Loucy (cell line): ENCODE measurements around the gene PKP1.
"Not testable (repeated sequence)": the region's sequence is repeated elsewhere in the genome, so short reads cannot be mapped to it uniquely, and the experiment has no call there.

Experiments used
- H2AFZ ChIP-seq: fragments of 200-600 bp; sonication (generic); 2 replicates; pipeline ENCODE4 v1.6.0; 2016; ENCODE audit warnings: antibody characterized with exemption, mild to moderate bottlenecking, low read length, moderate library complexity
- H3F3A ChIP-seq: fragments of 200-600 bp; 2 replicates; pipeline ENCODE4 v1.6.0; 2016; ENCODE audit warnings: antibody characterized with exemption, low read depth, mild to moderate bottlenecking
- H3K27me3 ChIP-seq: fragments of 200-600 bp; sonication (generic); 2 replicates; pipeline ENCODE4 v1.6.1; 2014; ENCODE audit warnings: low read length, mild to moderate bottlenecking; ENCODE audit not compliant: insufficient read depth, poor library complexity, severe bottlenecking
- H3K36me3 ChIP-seq: fragments of 200-600 bp; sonication (generic); 2 replicates; pipeline ENCODE4 v1.6.1; 2016; ENCODE audit warnings: low read length; ENCODE audit not compliant: insufficient read depth
- H3K4me1 ChIP-seq: fragments of 200-600 bp; sonication (generic); 2 replicates; pipeline ENCODE4 v1.5.1; 2014; ENCODE audit warnings: low read length, mild to moderate bottlenecking; ENCODE audit not compliant: insufficient read depth, poor library complexity, severe bottlenecking
- H3K4me2 ChIP-seq: fragments of 200-600 bp; sonication (generic); 2 replicates; pipeline ENCODE4 v1.6.0; 2014; ENCODE audit warnings: antibody characterized with exemption, low read length, low read depth, mild to moderate bottlenecking; ENCODE audit not compliant: poor library complexity, severe bottlenecking
- H3K4me3 ChIP-seq: fragments of 200-600 bp; sonication (generic); 2 replicates; pipeline ENCODE4 v1.5.1; 2014; ENCODE audit warnings: low read length, mild to moderate bottlenecking, mixed read lengths; ENCODE audit not compliant: poor library complexity, severe bottlenecking
- H3K79me2 ChIP-seq: fragments of 200-600 bp; sonication (generic); 2 replicates; pipeline ENCODE4 v1.6.1; 2014; ENCODE audit warnings: low read length; ENCODE audit not compliant: insufficient read depth
- H3K9ac ChIP-seq: fragments of 200-600 bp; sonication (generic); 2 replicates; pipeline ENCODE4 v1.6.0; 2014; ENCODE audit warnings: mild to moderate bottlenecking, low read depth, low read length, moderate library complexity; ENCODE audit not compliant: poor library complexity, severe bottlenecking
- H3K9me2 ChIP-seq: fragments of 200-600 bp; sonication (generic); replicated peaks from 2 replicates; pipeline ENCODE4 v1.6.1; 2016; ENCODE audit warnings: low read depth, low read length, mixed read lengths
- H3K9me3 ChIP-seq: fragments of 200-600 bp; sonication (generic); 2 replicates; pipeline ENCODE4 v1.6.1; 2014; ENCODE audit warnings: mild to moderate bottlenecking, antibody characterized with exemption, low read length, low read depth; ENCODE audit not compliant: insufficient read depth
- H4K20me1 ChIP-seq: fragments of 200-600 bp; sonication (generic); 2 replicates; pipeline ENCODE4 v1.6.0; 2014; ENCODE audit warnings: antibody characterized with exemption, low read length, mild to moderate bottlenecking; ENCODE audit not compliant: insufficient read depth, poor library complexity, severe bottlenecking
- CTCF ChIP-seq: fragments of 200-600 bp; sonication (generic); conservative IDR thresholded peaks from 2 replicates; pipeline ENCODE4 v1.5.1; 2014; ENCODE audit warnings: mild to moderate bottlenecking, antibody characterized with exemption, low read length
- EZH2phosphoT487 ChIP-seq: fragments of 200-600 bp; IDR thresholded peaks from 2 replicates; pipeline ENCODE4 v1.6.1; 2018; ENCODE audit warnings: antibody characterized with exemption, mild to moderate bottlenecking, moderate library complexity, borderline replicate concordance

The PKP1 gene

GRCh38 chr1:201282931-201283829 is at the start of gene PKP1:
TSS of gene PKP1 (plus strand) at chr1:201283506. CDS start at chr1:201283703, 197 bp downstream.
- Histone ChIP-seq H3F3A (no peaks in the 10 kb centered on the region), H3K27me3 (no peaks in the 10 kb centered on the region), H4K20me1 (no peaks in the 10 kb centered on the region), H3K4me3 (no peak within 1 kb of the TSS), H3K36me3 (no peaks in the 10 kb centered on the region), H3K9me2 (no peaks in the 10 kb centered on the region), H3K79me2 (no peaks in the 10 kb centered on the region), H3K4me2 (no peak within 1 kb of the TSS), H3K9ac (no peak within 1 kb of the TSS), H2AFZ (no peak within 1 kb of the TSS), H3K9me3 (no peaks in the 10 kb centered on the region), H3K4me1 (no peaks in the 10 kb centered on the region)
- TF ChIP-seq EZH2phosphoT487 = no peak
- TF ChIP-seq CTCF = no peak

DNA sequence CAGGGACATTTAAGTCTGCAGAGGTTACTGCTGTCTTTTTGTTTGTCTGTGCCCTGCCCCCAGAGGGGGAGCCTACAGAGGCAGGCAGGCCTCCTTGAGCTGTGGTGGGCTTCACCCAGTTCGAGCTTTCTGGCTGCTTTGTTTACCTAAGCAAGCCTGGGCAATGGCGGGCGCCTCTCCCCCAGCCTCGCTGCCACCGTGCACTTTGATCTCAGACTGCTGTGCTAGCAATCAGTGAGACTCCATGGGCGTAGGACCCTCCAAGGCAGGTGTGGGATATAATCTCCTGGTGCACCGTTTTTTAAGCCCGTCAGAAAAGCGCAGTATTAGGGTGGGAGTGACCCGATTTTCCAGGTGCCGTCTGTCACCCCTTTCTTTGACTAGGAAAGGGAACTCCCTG is 43.7 kb upstream of the PKP1 start:
- H3K4me3 ChIP-seq, H3K9me3 ChIP-seq, H2AFZ ChIP-seq, H3K9ac ChIP-seq, H4K20me1 ChIP-seq, H3K4me2 ChIP-seq, H3K79me2 ChIP-seq, H3F3A ChIP-seq, H3K36me3 ChIP-seq, H3K9me2 ChIP-seq, H3K4me1 ChIP-seq: not testable (repeated sequence)
- peaks cover 12% of the 10 kb centered on the region for H3K27me3 ChIP-seq

- no peak for TF ChIP-seq EZH2phosphoT487
- no peak for TF ChIP-seq CTCF
- no peak overlapping the region for H3K4me2 ChIP-seq
- no peaks in the 10 kb centered on the region for H3K36me3 ChIP-seq
- no peaks in the 10 kb centered on the region for H3K9me2 ChIP-seq
- no peak overlapping the region for H3K4me3 ChIP-seq
- no peak overlapping the region for H2AFZ ChIP-seq
- H4K20me1 ChIP-seq = no peaks in the 10 kb centered on the region
- H3K4me1 ChIP-seq = no peaks in the 10 kb centered on the region
- H3K9ac ChIP-seq = no peak overlapping the region
- peaks cover 15% of the 10 kb centered on the region for H3K27me3 ChIP-seq
- no peaks in the 10 kb centered on the region for H3K79me2 ChIP-seq
- H3F3A ChIP-seq = no peaks in the 10 kb centered on the region
- no peaks in the 10 kb centered on the region for H3K9me3 ChIP-seq
Measured at GRCh38 chr1:201240171-201240570, 43.1 kb upstream of the PKP1 start.

- H3K4me1 ChIP-seq = no peaks in the 10 kb centered on the region
- no peaks in the 10 kb centered on the region for H4K20me1 ChIP-seq
- H3K36me3 ChIP-seq = no peaks in the 10 kb centered on the region
- no peak overlapping the region for H3K4me2 ChIP-seq
- H3K4me3 ChIP-seq = no peak overlapping the region
- H3K9me3 ChIP-seq = no peaks in the 10 kb centered on the region
- H3K9ac ChIP-seq = no peak overlapping the region
- no peak overlapping the region for H2AFZ ChIP-seq
- no peaks in the 10 kb centered on the region for H3K9me2 ChIP-seq
- H3K27me3 ChIP-seq = peaks cover 15% of the 10 kb centered on the region
- H3K79me2 ChIP-seq = no peaks in the 10 kb centered on the region
- TF ChIP-seq EZH2phosphoT487 (no peak), CTCF (no peak)
- no peaks in the 10 kb centered on the region for H3F3A ChIP-seq
Measured at GRCh38 chr1:201241736-201242135, 41.6 kb upstream of the PKP1 start.
